ENCODE measurements around the gene RPS4Y2. TPM values are rescaled to one million over a fixed set of nuclear protein-coding genes. Genes with fewer than 3 reads are reported as not detected.

Gene RPS4Y2
- polyA plus RNA-seq (ENCODE audit: insufficient read length), result not detected

- DNase-seq (ENCODE audit: low read depth), result no peak
Measured at GRCh38 chrY:20755808-20756207, at the start of gene RPS4Y2. Gene RPS4Y2 (plus strand): TSS chrY:20756108. CDS start chrY:20756164, 56 bp downstream.

- DNase-seq (ENCODE audit: low read depth), result no peak
Measured at GRCh38 chrY:20714391-20714790, 41.5 kb upstream of the RPS4Y2 start.

- DNase-seq (ENCODE audit: low read depth), result no peak
Measured at GRCh38 chrY:20726184-20726907, 29.6 kb upstream of the RPS4Y2 start.

GRCh38 chrY:20735200-20735599 lies 20.7 kb upstream of the RPS4Y2 start:
- no peak for DNase-seq (ENCODE audit: low read depth)

- no peak for DNase-seq (ENCODE audit: low read depth)
Measured at GRCh38 chrY:20739806-20740205, 16.1 kb upstream of the RPS4Y2 start.

- no peak for DNase-seq (ENCODE audit: low read depth)
Measured at GRCh38 chrY:20740609-20741008, 15.3 kb upstream of the RPS4Y2 start.

- no peak for DNase-seq (ENCODE audit: low read depth)
Measured at GRCh38 chrY:20745060-20745459, 10.8 kb upstream of the RPS4Y2 start.

GRCh38 chrY:20746919-20747318 lies 9.0 kb upstream of the RPS4Y2 start:
- DNase-seq (ENCODE audit: low read depth), result no peak

- no peak for DNase-seq (ENCODE audit: low read depth)
Measured at GRCh38 chrY:20763869-20764268, 8.0 kb downstream of the RPS4Y2 start.

- DNase-seq (ENCODE audit: low read depth), result no peak
Measured at GRCh38 chrY:20765117-20765516, 9.2 kb downstream of the RPS4Y2 start.

GRCh38 chrY:20770755-20771154 lies 14.8 kb downstream of the RPS4Y2 start:
- DNase-seq (ENCODE audit: low read depth), result no peak

- DNase-seq (ENCODE audit: low read depth), result no peak
Measured at GRCh38 chrY:20776104-20776503, 20.2 kb downstream of the RPS4Y2 start.

- DNase-seq (ENCODE audit: low read depth), result no peak
Measured at GRCh38 chrY:20780104-20780654, 24.3 kb downstream of the RPS4Y2 start.

- no peak for DNase-seq (ENCODE audit: low read depth)
Measured at GRCh38 chrY:20780776-20781175, 24.9 kb downstream of the RPS4Y2 start.

GRCh38 chrY:20781408-20781807 lies 25.5 kb downstream of the RPS4Y2 start:
- no peak for DNase-seq (ENCODE audit: low read depth)

- no peak for DNase-seq (ENCODE audit: low read depth)
Measured at GRCh38 chrY:20784965-20785364, 29.1 kb downstream of the RPS4Y2 start.

GRCh38 chrY:20787076-20787475 lies 31.2 kb downstream of the RPS4Y2 start:
- no peak for DNase-seq (ENCODE audit: low read depth)

GRCh38 chrY:20798351-20799049 lies 42.6 kb downstream of the RPS4Y2 start:
- DNase-seq (ENCODE audit: low read depth), result no peak

- no peak for DNase-seq (ENCODE audit: low read depth)
Measured at GRCh38 chrY:20802659-20803058, 46.8 kb downstream of the RPS4Y2 start.

GRCh38 chrY:20806243-20806642 lies 50.3 kb downstream of the RPS4Y2 start:
- no peak for DNase-seq (ENCODE audit: low read depth)

GRCh38 chrY:20813459-20813858 lies 57.6 kb downstream of the RPS4Y2 start:
- no peak for DNase-seq (ENCODE audit: low read depth)

- DNase-seq (ENCODE audit: low read depth), result no peak
Measured at GRCh38 chrY:20814794-20815193, 58.9 kb downstream of the RPS4Y2 start.

GRCh38 chrY:20817067-20817466 lies 61.2 kb downstream of the RPS4Y2 start:
- DNase-seq (ENCODE audit: low read depth), result no peak

Data from forelimb muscle (tissue), 1 donor.